Measurements from ENCODE around the gene SLC22A2.

Gene SLC22A2

DNA sequence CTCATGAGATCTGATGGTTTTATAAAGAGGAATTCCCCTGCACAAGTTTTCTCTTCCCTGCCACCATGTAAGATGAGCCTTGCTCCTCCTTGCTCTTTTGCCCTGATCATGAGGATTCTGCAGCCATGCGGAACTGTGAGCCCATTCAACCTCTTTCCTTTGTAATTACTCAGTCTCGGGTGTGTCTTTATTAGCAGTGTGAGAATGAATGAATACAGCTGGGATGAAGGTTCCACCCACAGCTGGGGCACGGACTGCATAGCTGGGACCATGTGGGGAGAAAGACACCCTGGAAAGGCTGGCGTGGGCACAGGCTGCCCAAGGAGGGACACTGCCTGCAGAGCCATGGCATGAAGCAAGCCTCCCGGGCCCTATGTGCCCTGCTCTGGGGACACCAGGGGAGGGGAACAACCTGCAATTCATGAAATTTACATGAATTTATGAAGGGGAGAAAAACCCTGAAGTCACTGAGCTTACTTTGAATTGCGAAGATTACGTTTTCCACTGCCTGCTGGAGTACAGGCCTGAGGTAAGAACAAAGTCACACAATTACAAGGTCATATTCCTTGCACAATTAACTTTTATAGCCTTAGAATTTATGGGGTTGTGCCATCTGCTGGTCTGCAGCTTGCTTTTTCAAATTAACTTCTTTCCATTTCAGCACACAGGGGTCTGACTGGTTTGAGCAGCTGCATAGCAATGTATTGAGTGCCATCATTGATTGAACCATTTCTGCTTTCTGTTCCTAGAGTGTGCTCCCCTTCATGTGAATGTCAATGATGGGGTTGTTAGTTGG lies 90.8 kb downstream of the SLC22A2 start:
- peak; percentile 43 for DNase-seq (ENCODE audit: low spot score)
- no peak for FAIRE-seq

Measured in RCC 7860 (cell line).